ENCODE results near the gene DYNLRB1. TPM values are rescaled to one million over a fixed set of nuclear protein-coding genes. Genes with fewer than 3 reads are reported as not detected.

The DYNLRB1 gene
- total and polyA plus RNA-seq, 8 donors = 17.3 to 224 (median 143) TPM

DNA sequence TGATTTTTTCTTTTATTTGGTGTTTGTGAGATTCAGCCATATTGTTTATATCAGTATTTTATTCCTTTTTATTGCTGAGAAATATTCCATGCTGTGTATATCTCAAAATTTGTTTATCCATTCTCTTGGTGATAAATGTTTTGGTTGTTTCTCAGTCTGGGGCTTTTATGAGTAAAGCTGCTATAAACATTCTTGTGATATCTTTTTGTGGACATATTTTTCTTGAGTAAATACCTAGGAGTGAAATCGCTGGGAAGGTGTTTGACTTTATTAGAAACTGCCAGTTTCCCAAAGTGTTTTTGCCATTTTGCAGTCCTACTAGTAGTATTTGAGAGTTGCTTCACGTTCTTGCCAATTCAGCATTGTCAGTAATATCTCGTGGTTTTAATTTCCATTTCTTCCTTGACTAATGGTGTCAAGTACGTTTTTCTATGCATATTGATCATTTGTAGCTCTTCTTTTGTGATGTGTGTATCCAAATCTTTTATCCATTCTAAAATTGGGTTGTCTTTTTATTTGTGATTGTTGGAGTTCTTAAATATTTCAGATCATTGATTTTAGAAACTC is 31.1 kb upstream of the DYNLRB1 start:
- Histone ChIP-seq H3K4me3 (no peak overlapping the region), H3K4me1 (no peaks in the 10 kb centered on the region), H3K9me3 (no peaks in the 10 kb centered on the region), H3K36me3 (peaks cover 43 to 91% (median 87%) of the 10 kb centered on the region in 4 donors), H3K27me3 (no peaks in the 10 kb centered on the region), H3K27ac (no peak overlapping the region)
- TF ChIP-seq, protein P1, sequence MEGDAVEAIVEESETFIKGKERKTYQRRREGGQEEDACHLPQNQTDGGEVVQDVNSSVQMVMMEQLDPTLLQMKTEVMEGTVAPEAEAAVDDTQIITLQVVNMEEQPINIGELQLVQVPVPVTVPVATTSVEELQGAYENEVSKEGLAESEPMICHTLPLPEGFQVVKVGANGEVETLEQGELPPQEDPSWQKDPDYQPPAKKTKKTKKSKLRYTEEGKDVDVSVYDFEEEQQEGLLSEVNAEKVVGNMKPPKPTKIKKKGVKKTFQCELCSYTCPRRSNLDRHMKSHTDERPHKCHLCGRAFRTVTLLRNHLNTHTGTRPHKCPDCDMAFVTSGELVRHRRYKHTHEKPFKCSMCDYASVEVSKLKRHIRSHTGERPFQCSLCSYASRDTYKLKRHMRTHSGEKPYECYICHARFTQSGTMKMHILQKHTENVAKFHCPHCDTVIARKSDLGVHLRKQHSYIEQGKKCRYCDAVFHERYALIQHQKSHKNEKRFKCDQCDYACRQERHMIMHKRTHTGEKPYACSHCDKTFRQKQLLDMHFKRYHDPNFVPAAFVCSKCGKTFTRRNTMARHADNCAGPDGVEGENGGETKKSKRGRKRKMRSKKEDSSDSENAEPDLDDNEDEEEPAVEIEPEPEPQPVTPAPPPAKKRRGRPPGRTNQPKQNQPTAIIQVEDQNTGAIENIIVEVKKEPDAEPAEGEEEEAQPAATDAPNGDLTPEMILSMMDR (IDR thresholded peaks at IDR 0.05) = no peak
- TF ChIP-seq POLR2A (IDR thresholded peaks at IDR 0.05) = no peak
- TF ChIP-seq POLR2AphosphoS5 (IDR thresholded peaks at IDR 0.05) = no peak
- no peak for TF ChIP-seq EP300 (IDR thresholded peaks at IDR 0.05)
- no peak for DNase-seq
- 58 to 74% (median 59%) methylated on average over 4 of the region's 4 CpGs for WGBS, 5 donors
- intact Hi-C loops (cut with DNase I; ENCODE audit: low total_unique reads) = no loop called here

DNA sequence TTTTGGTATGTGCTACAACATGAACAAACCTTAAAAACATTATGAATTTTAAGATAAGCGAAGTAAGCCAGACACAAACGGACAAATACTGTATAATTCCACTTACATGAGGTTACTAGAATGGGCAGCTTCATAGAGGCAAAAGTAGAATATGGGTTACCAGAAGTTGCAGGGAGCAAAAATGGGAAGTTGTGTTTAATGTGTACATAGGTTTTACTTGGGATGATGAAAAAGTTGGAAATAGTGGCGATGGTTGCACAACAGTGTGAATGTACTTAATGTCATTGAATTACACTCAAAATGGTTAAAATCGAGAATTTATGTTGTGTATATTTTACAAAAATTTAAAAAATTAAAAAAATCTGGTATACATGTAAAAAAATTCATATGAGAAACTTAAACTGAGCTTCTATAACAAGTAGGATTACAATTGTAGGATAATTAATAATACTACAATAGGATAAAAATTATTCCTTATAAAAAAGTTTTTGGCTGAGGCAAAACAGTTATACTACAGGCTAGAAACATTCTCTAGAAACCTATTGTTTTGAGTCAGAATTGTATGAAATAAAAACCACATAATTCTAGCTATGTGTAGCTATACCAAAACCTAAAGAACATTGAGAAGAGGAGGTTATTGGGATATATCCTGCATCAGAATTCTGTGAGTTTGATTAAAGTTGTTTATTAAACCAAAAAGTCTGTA is 24.8 kb upstream of the DYNLRB1 start:
- intact Hi-C loops (cut with DNase I; ENCODE audit: low total_unique reads) = no loop called here
- no peak overlapping the region for H3K4me3 ChIP-seq
- no peaks in the 10 kb centered on the region for H3K27me3 ChIP-seq
- no peaks in the 10 kb centered on the region for H3K4me1 ChIP-seq
- H3K36me3 ChIP-seq = peaks cover 30 to 96% (median 92%) of the 10 kb centered on the region in 4 donors
- no peak for TF ChIP-seq POLR2AphosphoS5 (IDR thresholded peaks at IDR 0.05)
- no peak for TF ChIP-seq EP300 (IDR thresholded peaks at IDR 0.05)
- TF ChIP-seq, protein P1 (IDR thresholded peaks at IDR 0.05) = no peak
- no peak for TF ChIP-seq POLR2A (IDR thresholded peaks at IDR 0.05)
- no peak overlapping the region for H3K27ac ChIP-seq
- H3K9me3 ChIP-seq = no peaks in the 10 kb centered on the region
- DNase-seq = no peak
- 93 to 96% (median 94%) methylated on average over 4 of the region's 4 CpGs for WGBS, 5 donors

DNA sequence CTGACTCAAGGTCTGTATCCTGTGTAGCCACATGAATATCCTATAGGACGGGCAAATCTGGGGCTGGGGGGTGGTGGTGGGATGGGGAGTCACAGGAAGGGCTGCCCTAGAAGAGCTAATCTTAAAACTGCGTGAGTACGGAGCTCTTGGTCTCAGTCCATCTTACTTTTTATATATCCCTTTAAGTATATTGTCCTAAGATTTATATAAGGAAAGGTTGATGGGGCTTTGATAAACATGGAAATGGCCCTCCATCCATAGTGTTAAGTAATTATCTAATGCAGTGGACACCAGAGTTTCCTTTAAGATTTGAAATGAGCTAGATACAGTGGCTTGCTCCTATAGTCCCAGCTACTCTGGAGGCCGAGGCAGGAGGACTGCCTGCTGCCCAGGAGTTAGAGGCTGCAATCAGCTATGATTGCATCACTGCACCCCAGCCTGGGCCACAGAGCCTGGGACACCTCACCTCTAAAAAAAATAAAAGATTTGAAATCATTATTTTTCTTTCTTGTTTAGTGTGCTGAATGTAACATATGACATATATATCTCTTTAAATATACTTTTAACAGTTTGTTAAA is 24.2 kb upstream of the DYNLRB1 start:
- H3K36me3 ChIP-seq = peaks cover 26 to 96% (median 93%) of the 10 kb centered on the region in 4 donors
- no peak for TF ChIP-seq EP300 (IDR thresholded peaks at IDR 0.05)
- no peak for TF ChIP-seq POLR2AphosphoS5 (IDR thresholded peaks at IDR 0.05)
- TF ChIP-seq POLR2A (IDR thresholded peaks at IDR 0.05) = no peak
- TF ChIP-seq, protein P1 (IDR thresholded peaks at IDR 0.05) = no peak
- intact Hi-C loops (cut with DNase I; ENCODE audit: low total_unique reads) = no loop called here
- H3K27ac ChIP-seq = no peak overlapping the region
- peaks cover 0 to 3% (median 0%) of the 10 kb centered on the region in 4 donors for H3K9me3 ChIP-seq
- no peaks in the 10 kb centered on the region for H3K4me1 ChIP-seq
- no peak for DNase-seq
- H3K27me3 ChIP-seq = no peaks in the 10 kb centered on the region
- 91 to 100% (median 97%) methylated on average over 4 of the region's 4 CpGs for WGBS, 5 donors
- no peak overlapping the region for H3K4me3 ChIP-seq

DNA sequence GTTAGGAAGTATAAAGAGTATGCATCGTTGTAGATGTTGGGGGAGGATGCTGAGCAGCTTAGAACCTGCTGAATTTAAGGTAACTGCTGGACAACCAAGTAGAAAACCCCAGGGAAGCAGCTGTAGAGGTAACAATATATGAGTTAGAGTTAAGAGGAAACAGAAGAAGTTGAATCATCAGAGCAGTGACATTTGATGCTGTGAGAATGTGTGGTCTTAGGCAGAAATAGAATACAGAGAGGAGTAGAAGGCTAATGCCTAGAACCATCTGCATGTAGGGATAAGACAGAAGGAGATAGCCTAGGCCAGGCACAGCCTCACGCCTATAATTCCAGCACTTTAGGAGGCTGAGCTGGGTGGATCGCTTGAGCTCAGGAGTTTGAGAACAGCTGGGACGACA is 22.6 kb upstream of the DYNLRB1 start:
- DNase-seq = no peak
- H3K27me3 ChIP-seq = no peaks in the 10 kb centered on the region
- WGBS, 5 donors = 85 to 99% (median 92%) methylated on average over 4 of the region's 4 CpGs
- no peak overlapping the region for H3K27ac ChIP-seq
- H3K4me1 ChIP-seq = no peaks in the 10 kb centered on the region
- peaks cover 22 to 98% (median 90%) of the 10 kb centered on the region in 4 donors for H3K36me3 ChIP-seq
- no peak for TF ChIP-seq EP300 (IDR thresholded peaks at IDR 0.05)
- no peak for TF ChIP-seq POLR2A (IDR thresholded peaks at IDR 0.05)
- no peak for TF ChIP-seq POLR2AphosphoS5 (IDR thresholded peaks at IDR 0.05)
- TF ChIP-seq, protein P1 (IDR thresholded peaks at IDR 0.05) = no peak
- no peak overlapping the region for H3K4me3 ChIP-seq
- peaks cover 0 to 7% (median 0%) of the 10 kb centered on the region in 4 donors for H3K9me3 ChIP-seq
- intact Hi-C loops (cut with DNase I; ENCODE audit: low total_unique reads) = no loop called here
